SU-DHL-6 (cell line): ENCODE measurements around the gene IZUMO1R.

Source experiments
- H2AFZ ChIP-seq: fragments of 200-600 bp; sonication (generic); 2 replicates; pipeline ENCODE4 v1.6.1; 2014; ENCODE audit warnings: low read depth, mild to moderate bottlenecking, moderate library complexity, mixed read lengths, antibody characterized with exemption, low read length; ENCODE audit not compliant: severe bottlenecking
- H3F3A ChIP-seq: fragments of 200-600 bp; shearing (Covaris generic); 2 replicates; pipeline ENCODE4 v1.6.0; 2016; ENCODE audit warnings: antibody characterized with exemption, mild to moderate bottlenecking; ENCODE audit not compliant: insufficient read depth
- H3K27ac ChIP-seq: fragments of 200-600 bp; sonication (generic); 2 replicates; pipeline ENCODE4 v1.5.1; 2016; ENCODE audit warnings: low read depth, mild to moderate bottlenecking, low read length, moderate library complexity, mixed read lengths
- H3K27me3 ChIP-seq: fragments of 200-600 bp; sonication (generic), shearing (Covaris generic); 2 replicates; pipeline ENCODE4 v1.6.0; 2014; ENCODE audit warnings: mild to moderate bottlenecking, low read length
- H3K36me3 ChIP-seq: fragments of 200-600 bp; sonication (generic); 2 replicates; pipeline ENCODE4 v1.6.1; 2014; ENCODE audit warnings: mild to moderate bottlenecking, low read length, mixed read lengths
- H3K4me2 ChIP-seq: fragments of 300-600, 200-600 bp; shearing (Covaris generic), sonication (generic); 2 replicates; pipeline ENCODE4 v1.6.0; 2014; ENCODE audit warnings: low read length, low read depth, mild to moderate bottlenecking; ENCODE audit not compliant: poor library complexity, severe bottlenecking
- H3K4me3 ChIP-seq: fragments of 200-600 bp; sonication (generic); 2 replicates; pipeline ENCODE4 v1.5.1; 2014; ENCODE audit warnings: antibody characterized with exemption, low read length, mild to moderate bottlenecking, mixed read lengths; ENCODE audit not compliant: insufficient read depth, poor library complexity, severe bottlenecking
- H3K79me2 ChIP-seq: fragments of 200-600 bp; sonication (generic); 2 replicates; pipeline ENCODE4 v1.6.1; 2014; ENCODE audit warnings: mild to moderate bottlenecking, low read length, moderate library complexity; ENCODE audit not compliant: insufficient read depth
- H3K9ac ChIP-seq: fragments of 200-600 bp; sonication (generic); 2 replicates; pipeline ENCODE4 v1.7.0; 2014; ENCODE audit warnings: mild to moderate bottlenecking, low read length
- H3K9me2 ChIP-seq: fragments of 200-600 bp; sonication (generic); replicated peaks from 2 replicates; pipeline ENCODE4 v1.6.1; 2014; ENCODE audit warnings: low read length; ENCODE audit not compliant: insufficient read depth
- H3K9me3 ChIP-seq: fragments of 200-600 bp; sonication (generic); 2 replicates; pipeline ENCODE4 v1.6.1; 2014; ENCODE audit warnings: low read length, mixed read lengths; ENCODE audit not compliant: insufficient read depth
- H4K20me1 ChIP-seq: fragments of 200-600 bp; sonication (generic); 2 replicates; pipeline ENCODE4 v1.6.1; 2014; ENCODE audit warnings: low read depth, mild to moderate bottlenecking, antibody characterized with exemption, low read length, moderate library complexity, mixed read lengths
- CTCF ChIP-seq: fragments of 200-600 bp; sonication (generic); IDR thresholded peaks from one replicate; pipeline ENCODE4 v1.5.1; 2017; ENCODE audit warnings: antibody characterized with exemption, mild to moderate bottlenecking, low read length, moderate library complexity; ENCODE audit not compliant: insufficient read depth, poor library complexity, severe bottlenecking
- EZH2phosphoT487 ChIP-seq: fragments of 200-600 bp; sonication (generic), shearing (Covaris generic); conservative IDR thresholded peaks from 2 replicates; pipeline ENCODE4 v1.6.1; 2018; ENCODE audit warnings: mild to moderate bottlenecking, antibody characterized with exemption, low read length, moderate library complexity, mixed read lengths

IZUMO1R gene

GRCh38 chr11:94312339-94312738 is 8.0 kb downstream of the IZUMO1R start:
- H3K9me2 ChIP-seq: no peaks in the 10 kb centered on the region
- H2AFZ ChIP-seq: no peak overlapping the region
- no peak overlapping the region for H3K4me3 ChIP-seq
- no peaks in the 10 kb centered on the region for H3K79me2 ChIP-seq
- no peak overlapping the region for H3K27ac ChIP-seq
- H3K4me2 ChIP-seq: no peak overlapping the region
- H3K9ac ChIP-seq: no peak overlapping the region
- H3K27me3 ChIP-seq: no peaks in the 10 kb centered on the region
- H3K9me3 ChIP-seq: no peaks in the 10 kb centered on the region
- TF ChIP-seq EZH2phosphoT487: no peak
- no peak for TF ChIP-seq CTCF
- H3F3A ChIP-seq: no peaks in the 10 kb centered on the region
- no peaks in the 10 kb centered on the region for H4K20me1 ChIP-seq
- no peaks in the 10 kb centered on the region for H3K36me3 ChIP-seq

GRCh38 chr11:94314064-94314463 is 9.7 kb downstream of the IZUMO1R start:
- TF ChIP-seq CTCF: no peak
- no peak for TF ChIP-seq EZH2phosphoT487
- Histone ChIP-seq H2AFZ (no peak overlapping the region), H3K4me2 (no peak overlapping the region), H3F3A (no peaks in the 10 kb centered on the region), H3K27ac (no peak overlapping the region), H3K36me3 (no peaks in the 10 kb centered on the region), H3K79me2 (no peaks in the 10 kb centered on the region), H3K9me2 (no peaks in the 10 kb centered on the region), H3K9ac (no peak overlapping the region), H3K4me3 (no peak overlapping the region), H3K27me3 (no peaks in the 10 kb centered on the region), H4K20me1 (no peaks in the 10 kb centered on the region), H3K9me3 (no peaks in the 10 kb centered on the region)

GRCh38 chr11:94315664-94316063 is 11.3 kb downstream of the IZUMO1R start:
- Histone ChIP-seq H3K36me3 (no peaks in the 10 kb centered on the region), H3K27ac (no peak overlapping the region), H3K4me3 (no peak overlapping the region), H2AFZ (no peak overlapping the region), H4K20me1 (no peaks in the 10 kb centered on the region), H3F3A (no peaks in the 10 kb centered on the region), H3K9me2 (no peaks in the 10 kb centered on the region), H3K27me3 (no peaks in the 10 kb centered on the region), H3K79me2 (no peaks in the 10 kb centered on the region), H3K9ac (no peak overlapping the region), H3K4me2 (no peak overlapping the region), H3K9me3 (no peaks in the 10 kb centered on the region)
- TF ChIP-seq CTCF (no peak), EZH2phosphoT487 (no peak)

- Histone ChIP-seq H3K27me3 (no peaks in the 10 kb centered on the region), H3K9ac (no peak overlapping the region), H3K79me2 (no peaks in the 10 kb centered on the region), H3F3A (no peaks in the 10 kb centered on the region), H3K9me3 (no peaks in the 10 kb centered on the region), H3K9me2 (no peaks in the 10 kb centered on the region), H3K4me2 (no peak overlapping the region), H2AFZ (no peak overlapping the region), H3K27ac (no peak overlapping the region), H4K20me1 (no peaks in the 10 kb centered on the region), H3K36me3 (no peaks in the 10 kb centered on the region), H3K4me3 (no peak overlapping the region)
- TF ChIP-seq EZH2phosphoT487: no peak
- TF ChIP-seq CTCF: no peak
Observed at GRCh38 chr11:94322501-94322900, 18.1 kb downstream of the IZUMO1R start.
